GM21619 (cell line): ENCODE results near the gene TBX15.
A peak's percentile ranks its signal among the peaks of the same experiment; 100 is the strongest.
"Not testable (repeated sequence)": the region's sequence is repeated elsewhere in the genome, so short reads cannot be mapped to it uniquely, and the experiment has no call there.

Source experiments
- ATAC-seq: cut with Tn5 transposase; IDR thresholded peaks from one replicate; pipeline ENCODE4 v1.9.1; 2021; ENCODE audit not compliant: unreplicated experiment

TBX15 gene

DNA sequence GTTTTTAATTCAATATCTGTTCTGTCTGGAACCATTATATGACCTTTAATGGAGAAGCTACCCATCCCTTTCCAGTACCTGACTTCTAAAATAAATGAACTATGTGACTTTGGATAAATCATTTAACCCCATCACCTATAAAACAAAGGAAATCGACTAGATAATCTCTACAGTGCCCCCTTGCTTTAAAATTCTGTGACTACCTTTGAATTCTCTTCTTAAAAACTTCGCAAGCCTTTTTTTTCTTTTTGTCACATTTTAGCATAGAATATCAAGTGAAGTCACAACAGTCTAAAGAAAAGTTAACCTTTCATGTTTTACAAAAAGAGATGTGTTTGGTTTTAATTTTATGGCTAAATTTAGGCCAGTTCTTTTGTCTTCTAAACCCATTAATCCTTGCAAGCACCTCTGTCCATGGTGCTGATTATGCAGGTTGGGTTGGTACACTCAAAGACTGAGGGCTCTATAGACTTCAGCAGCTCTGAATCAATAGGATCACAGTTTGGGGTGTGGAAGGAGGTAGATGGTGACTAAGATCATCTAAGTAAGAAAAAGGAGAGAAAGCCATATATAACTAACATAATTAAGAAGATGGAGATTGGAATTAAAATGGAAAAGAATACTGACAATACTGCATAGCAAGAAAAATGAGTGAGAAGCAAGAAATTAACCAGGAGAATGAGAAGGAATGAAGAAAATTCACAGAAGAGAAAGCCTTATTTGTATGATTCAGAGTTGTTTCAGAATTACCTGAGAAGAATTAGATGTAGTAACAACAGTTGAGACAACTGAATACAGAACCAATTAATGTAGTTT lies 59.2 kb downstream of the TBX15 start:
- ATAC-seq, result no peak

- ATAC-seq, result no peak
These were observed 60.5 kb downstream of the TBX15 start for GRCh38 chr1:118927427-118928187.

DNA sequence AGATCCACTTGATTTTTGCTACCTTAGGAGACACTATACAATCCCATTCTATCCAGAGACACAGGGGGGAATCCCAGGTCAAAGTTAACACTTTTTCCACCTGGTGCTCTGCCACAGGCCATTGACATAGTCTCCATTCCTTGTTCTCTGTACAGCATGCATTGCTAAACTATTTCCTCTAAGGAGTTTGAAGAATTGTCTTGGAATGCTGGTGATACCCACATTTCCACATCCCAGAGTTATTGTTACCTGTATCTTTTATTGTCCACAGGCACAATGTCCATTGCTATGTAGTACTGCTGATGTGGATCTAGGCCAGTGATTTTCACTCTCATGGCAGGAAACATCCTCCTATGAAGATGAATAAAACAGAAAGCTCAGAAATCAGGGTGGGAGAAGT lies 61.9 kb downstream of the TBX15 start:
- ATAC-seq, result no peak

- no peak for ATAC-seq
These were observed 62.5 kb downstream of the TBX15 start for GRCh38 chr1:118925651-118926050.

DNA sequence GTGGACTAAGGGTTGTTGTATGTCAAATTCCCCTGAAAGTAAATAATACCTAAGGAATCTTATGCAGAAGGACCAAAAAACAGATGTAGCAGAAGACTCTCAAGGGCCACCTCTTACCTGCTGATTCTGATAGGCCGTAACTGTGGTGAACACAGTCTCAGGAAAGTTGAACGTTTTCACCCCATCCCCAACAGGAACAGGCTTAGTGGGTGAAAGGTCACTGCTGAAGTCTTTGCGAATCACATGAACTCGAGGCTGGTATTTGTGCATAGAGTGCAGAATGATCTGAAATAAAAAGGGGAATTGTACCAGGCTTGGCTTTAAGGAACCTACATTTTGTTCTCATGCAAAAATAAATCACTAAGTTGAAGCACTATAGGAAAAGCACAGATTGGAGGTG lies 64.8 kb downstream of the TBX15 start:
- no peak for ATAC-seq

DNA sequence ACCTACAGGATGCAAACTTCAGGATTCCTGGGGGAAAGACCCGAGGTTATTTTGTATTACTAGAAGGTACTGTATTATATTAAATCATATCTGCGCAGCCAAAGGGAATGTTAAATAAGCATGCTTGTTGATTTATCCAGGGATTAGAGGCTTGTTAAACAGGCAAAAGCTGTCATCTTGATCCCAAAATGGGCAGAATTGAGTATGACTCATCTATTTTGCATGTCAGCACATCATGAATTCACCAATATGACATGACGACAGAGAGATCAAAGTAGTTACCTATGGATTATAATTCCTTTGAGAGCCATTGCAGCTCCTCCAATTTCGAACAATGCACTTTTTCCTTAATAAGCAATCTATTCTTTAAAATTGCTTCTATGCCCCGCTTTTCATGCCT lies 66.1 kb downstream of the TBX15 start:
- no peak for ATAC-seq

GRCh38 chr1:118920124-118920717 lies 67.9 kb downstream of the TBX15 start:
- ATAC-seq, result no peak

DNA sequence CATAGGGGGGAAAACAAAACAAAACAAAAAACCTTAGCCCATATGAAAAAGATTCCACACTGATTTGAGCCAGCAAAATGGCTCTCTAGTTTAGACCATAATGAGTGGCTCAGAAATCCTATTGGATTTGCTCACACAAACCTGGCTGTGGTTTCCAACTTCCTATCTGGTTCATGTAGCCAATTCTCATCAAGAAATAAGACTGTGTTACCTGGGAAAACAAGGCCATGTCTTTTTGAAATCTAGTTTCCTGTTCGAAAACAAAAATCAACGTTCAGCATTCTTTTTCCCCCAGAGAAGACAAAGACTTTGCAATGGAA lies 69.2 kb downstream of the TBX15 start:
- no peak for ATAC-seq

DNA sequence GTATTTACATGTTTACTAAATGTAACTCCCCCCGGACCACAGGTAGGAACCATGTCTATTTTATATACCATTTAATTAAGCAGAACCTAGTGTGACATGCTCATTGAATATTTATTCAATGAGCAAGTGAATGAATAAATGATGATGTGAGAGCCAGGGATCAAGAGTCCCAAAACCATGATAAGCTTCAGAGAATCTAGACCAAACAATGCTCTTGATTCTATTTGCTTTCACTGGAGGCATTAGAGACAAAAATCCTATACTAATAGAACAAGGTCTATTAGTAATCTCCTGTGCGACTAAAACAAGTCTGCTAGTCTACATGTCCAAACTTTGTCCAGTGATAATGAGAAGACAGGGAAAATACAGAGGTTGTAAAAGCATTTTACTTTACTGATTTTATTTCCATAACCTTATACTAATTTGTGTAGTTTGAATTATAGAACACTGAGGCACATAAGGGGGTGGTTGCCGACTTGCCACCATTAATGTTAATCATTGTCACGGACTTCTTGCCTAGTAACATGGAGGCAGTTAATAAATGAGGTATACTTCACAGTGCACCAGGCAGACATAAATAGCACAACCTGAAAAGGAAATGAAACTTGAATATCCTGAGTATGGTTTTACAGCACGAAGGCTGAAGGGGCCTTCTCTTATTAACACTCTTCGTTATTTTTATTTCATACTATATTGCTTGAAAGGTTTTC lies 69.8 kb downstream of the TBX15 start:
- ATAC-seq, result peak; percentile 67

DNA sequence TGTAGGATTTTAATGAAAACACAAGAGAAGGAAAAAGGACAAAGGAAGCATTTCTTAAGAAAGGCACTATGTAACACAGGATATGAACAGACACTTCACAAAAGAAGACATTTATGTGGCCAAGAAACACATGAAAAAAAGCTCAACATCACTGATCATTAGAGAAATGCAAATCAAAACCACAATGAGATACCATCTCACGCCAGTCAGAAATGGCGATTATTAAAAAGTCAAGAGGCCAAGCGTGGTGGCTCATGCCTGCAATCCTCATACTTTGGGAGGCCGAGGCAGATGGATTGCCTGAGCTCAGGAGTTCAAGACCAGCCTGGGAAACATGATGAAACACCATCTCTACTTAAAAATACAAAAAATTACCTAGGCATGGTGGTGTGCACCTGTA lies 71.8 kb downstream of the TBX15 start:
- ATAC-seq, result not testable (repeated sequence)

GRCh38 chr1:118914379-118915161 lies 73.6 kb downstream of the TBX15 start:
- ATAC-seq, result peak; percentile 59

DNA sequence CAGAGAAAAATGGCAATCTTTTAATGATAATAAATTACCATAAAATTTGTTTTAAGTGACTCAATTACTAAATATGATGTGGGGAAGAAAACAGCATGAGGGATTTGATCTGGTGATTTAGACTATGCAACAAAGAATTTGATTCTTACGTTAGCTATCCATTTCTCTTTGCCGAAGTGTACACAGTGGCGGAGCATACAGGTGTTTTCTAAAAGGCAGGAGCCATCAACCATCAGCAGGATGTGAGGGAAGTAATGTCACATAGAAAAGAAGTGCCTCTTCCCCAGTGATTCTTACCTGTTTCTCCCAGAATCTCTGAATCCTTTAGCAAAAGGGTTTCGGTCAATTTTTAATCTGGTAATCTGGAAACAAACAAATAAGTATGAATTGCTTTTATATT lies 74.3 kb downstream of the TBX15 start:
- ATAC-seq, result no peak

- no peak for ATAC-seq
These were observed 75.6 kb downstream of the TBX15 start for GRCh38 chr1:118912574-118912973.

- ATAC-seq, result no peak
These were observed 76.6 kb downstream of the TBX15 start for GRCh38 chr1:118911571-118911970.

- ATAC-seq, result no peak
These were observed 80.7 kb downstream of the TBX15 start for GRCh38 chr1:118907466-118907865.

GRCh38 chr1:118905671-118906070 lies 82.5 kb downstream of the TBX15 start:
- no peak for ATAC-seq

DNA sequence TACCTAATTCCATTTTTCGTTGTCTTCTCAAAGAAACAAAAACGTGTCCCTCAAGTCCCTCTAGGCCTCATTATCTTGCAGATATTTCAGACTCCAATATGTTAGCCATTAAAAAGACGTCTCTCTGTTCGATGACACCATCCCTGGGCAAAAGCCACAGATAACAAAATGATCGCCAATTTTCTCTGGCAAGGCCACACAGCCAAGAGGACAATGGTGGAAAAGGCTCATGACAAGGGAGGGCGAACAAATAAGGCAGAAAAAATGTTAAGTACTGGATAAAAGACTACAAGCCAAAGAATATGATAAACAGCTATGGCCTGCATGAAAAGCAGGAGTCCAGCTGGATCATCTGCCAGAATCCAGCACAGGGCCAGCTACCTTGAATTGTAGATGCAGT lies 82.9 kb downstream of the TBX15 start:
- ATAC-seq, result no peak

GRCh38 chr1:118902711-118903191 lies 85.4 kb downstream of the TBX15 start:
- no peak for ATAC-seq

DNA sequence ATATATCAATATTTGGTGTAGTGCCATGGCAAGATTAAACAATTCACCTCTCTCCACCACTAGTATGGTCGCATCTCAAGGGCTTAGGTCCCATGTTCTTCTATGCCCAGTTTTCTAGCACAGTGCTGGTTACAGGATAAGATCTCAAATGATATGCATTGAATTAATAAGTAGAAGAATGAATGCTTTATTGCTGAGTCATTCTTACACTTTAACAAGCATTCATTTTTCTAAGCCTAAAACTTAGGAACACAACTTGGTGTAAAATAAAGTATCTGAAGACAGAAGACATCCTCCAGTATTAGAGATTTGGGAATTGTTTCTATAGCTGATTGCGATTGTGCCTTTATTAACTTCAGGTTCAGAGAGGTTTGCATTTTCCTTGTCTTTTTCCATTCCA lies 85.8 kb downstream of the TBX15 start:
- ATAC-seq, result no peak

- ATAC-seq, result no peak
These were observed 87.3 kb downstream of the TBX15 start for GRCh38 chr1:118900643-118901440.
